HG03025 (cell line): ENCODE measurements around the gene GNAI3.
"Not testable (repeated sequence)": the region's sequence is repeated elsewhere in the genome, so short reads cannot be mapped to it uniquely, and the experiment has no call there.

ENCODE experiments used
- ATAC-seq: cut with Tn5 transposase; IDR thresholded peaks from one replicate; pipeline ENCODE4 v1.9.1; 2021; ENCODE audit warnings: mild to moderate bottlenecking, moderate library complexity; ENCODE audit not compliant: unreplicated experiment, low FRiP score

GNAI3 gene

DNA sequence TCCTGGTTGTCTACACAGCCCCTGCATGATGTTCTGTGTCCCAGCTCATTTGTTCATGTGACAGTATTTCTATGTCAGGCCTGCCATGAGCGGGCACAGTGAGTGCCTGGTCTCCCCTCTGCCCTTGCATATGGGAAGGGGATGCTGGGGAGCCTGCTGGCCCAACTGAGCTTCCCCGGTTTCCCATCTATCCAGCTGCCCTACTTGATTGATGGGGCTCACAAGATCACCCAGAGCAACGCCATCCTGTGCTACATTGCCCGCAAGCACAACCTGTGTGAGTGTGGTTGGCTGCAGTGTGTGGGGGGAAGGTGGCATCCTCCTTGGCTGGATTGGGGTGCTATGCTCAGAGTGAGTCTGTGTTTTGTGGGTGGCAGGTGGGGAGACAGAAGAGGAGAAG lies 109.0 kb downstream of the GNAI3 start:
- ATAC-seq = no peak

DNA sequence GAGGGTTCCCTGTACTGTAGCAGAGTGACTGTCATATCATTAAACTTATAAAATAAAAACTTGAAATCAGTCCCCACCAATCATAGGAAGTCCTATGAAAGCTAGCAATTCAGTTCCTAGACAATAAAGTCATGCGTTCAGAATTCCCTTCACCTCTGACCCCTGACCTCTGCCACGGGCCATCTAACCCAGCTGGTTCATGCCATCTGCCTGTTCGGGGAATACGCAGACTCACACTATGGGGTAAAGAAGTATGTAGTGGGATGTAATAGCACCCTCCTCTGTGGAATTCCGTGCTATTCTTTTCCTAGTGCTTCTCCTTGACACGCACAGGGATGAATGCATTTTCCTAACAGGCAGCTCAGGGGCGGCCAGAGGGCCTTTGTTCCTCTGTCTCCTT lies 109.6 kb downstream of the GNAI3 start:
- ATAC-seq = no peak

- no peak for ATAC-seq
These were observed 110.2 kb downstream of the GNAI3 start for GRCh38 chr1:109658533-109659042.

- ATAC-seq = no peak
These were observed 110.7 kb downstream of the GNAI3 start for GRCh38 chr1:109659145-109659544.

DNA sequence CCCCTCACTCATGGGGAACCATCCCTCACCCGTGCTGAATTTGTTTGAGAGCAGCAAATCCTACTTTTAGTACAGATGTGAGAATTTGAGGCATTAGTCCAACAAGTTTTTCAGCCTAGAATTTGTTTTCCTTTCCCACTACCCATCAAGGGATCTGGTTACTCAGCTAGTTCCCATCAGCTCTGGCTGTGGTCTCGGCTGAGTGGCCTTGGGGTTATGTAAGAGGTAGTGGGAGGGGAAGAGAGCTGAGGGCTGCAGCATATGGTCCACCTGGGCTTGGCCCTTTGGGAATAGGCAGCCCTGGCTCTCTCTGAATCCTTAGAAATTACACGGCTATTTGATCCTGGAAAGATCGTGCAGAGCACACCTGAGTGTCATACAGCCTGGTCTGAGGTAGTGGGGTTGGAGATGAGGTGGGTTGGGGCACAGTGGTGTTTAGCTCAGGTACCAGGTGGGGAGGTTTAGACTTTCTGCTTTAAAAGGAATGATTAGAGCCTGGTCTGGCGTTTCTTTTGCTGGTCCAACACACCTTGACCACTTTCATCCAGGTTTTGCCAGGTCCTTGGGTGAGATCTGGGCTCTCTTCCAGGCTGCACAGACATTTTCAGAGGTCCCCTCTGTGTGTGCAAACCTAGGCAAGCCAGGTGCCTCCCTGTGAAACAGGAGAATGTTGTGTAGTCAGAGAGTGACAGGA lies 111.7 kb downstream of the GNAI3 start:
- ATAC-seq = no peak

DNA sequence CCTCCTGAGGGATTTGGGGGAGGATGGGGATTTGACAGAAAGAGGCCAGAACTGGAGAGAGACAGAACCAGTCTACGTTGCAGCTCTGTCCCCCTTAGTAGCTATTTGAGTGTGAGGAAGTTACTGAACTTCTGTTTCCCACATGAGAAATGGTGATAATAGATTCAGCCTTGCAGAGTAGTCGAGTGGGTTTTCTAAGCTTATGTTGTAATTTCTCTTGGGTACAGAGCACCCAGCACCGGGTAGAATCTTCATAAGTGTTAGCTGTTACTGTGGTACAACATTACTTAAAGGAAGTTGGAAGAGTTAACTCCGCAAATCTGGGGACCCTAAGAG lies 112.2 kb downstream of the GNAI3 start:
- not testable (repeated sequence) for ATAC-seq

- no peak for ATAC-seq
These were observed 113.0 kb downstream of the GNAI3 start for GRCh38 chr1:109661391-109661790.

GRCh38 chr1:109664671-109665070 lies 116.3 kb downstream of the GNAI3 start:
- no peak for ATAC-seq

- peak; percentile 66 for ATAC-seq
These were observed 119.2 kb downstream of the GNAI3 start, which contains the start of gene GSTM2 for GRCh38 chr1:109667452-109668122. Gene GSTM2, plus strand, starts transcription at chr1:109668057. Its CDS starts 59 bp downstream, at chr1:109668116.
